ENCODE measurements around the gene BCKDK. TPM values are rescaled to one million over a fixed set of nuclear protein-coding genes. Genes with fewer than 3 reads are reported as not detected.

Gene BCKDK
- total RNA-seq, 2 donors from 2014 or later: 52.0 to 62.3 TPM

DNA sequence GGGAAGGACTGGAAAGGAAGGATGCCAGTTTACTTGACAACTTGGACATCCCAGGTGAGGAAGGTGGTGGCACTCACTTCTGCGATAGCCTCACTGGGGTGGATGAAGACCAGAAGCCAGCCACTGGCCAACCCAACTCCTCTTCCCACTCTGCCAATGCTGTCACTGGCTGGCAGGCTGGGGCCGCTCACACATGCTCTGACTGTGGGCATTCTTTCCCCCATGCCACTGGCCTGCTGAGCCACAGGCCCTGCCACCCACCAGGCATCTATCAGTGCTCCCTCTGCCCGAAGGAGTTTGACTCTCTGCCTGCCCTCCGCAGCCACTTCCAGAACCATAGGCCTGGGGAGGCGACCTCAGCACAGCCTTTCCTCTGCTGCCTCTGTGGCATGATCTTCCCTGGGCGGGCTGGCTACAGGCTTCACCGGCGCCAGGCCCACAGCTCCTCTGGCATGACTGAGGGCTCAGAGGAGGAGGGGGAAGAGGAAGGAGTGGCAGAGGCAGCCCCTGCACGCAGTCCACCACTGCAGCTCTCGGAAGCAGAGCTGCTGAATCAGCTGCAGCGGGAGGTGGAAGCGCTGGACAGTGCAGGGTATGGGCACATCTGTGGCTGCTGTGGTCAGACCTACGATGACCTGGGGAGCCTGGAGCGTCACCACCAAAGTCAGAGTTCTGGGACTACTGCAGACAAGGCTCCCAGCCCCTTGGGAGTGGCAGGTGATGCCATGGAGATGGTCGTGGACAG is 29.4 kb upstream of the BCKDK start:
- Histone ChIP-seq H3K27me3 (no peaks in the 10 kb centered on the region), H3K36me3 (peaks cover 69% of the 10 kb centered on the region), H3K4me1 (peaks cover 0 to 19% of the 10 kb centered on the region in 2 donors), H3K9me3 (no peaks in the 10 kb centered on the region), H3K4me3 (no peak overlapping the region), H3K27ac (no peak overlapping the region)
- DNase-seq (ENCODE audit: low spot score): no peak
- TF ChIP-seq, protein P1, sequence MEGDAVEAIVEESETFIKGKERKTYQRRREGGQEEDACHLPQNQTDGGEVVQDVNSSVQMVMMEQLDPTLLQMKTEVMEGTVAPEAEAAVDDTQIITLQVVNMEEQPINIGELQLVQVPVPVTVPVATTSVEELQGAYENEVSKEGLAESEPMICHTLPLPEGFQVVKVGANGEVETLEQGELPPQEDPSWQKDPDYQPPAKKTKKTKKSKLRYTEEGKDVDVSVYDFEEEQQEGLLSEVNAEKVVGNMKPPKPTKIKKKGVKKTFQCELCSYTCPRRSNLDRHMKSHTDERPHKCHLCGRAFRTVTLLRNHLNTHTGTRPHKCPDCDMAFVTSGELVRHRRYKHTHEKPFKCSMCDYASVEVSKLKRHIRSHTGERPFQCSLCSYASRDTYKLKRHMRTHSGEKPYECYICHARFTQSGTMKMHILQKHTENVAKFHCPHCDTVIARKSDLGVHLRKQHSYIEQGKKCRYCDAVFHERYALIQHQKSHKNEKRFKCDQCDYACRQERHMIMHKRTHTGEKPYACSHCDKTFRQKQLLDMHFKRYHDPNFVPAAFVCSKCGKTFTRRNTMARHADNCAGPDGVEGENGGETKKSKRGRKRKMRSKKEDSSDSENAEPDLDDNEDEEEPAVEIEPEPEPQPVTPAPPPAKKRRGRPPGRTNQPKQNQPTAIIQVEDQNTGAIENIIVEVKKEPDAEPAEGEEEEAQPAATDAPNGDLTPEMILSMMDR (IDR thresholded peaks at IDR 0.05): no peak

DNA sequence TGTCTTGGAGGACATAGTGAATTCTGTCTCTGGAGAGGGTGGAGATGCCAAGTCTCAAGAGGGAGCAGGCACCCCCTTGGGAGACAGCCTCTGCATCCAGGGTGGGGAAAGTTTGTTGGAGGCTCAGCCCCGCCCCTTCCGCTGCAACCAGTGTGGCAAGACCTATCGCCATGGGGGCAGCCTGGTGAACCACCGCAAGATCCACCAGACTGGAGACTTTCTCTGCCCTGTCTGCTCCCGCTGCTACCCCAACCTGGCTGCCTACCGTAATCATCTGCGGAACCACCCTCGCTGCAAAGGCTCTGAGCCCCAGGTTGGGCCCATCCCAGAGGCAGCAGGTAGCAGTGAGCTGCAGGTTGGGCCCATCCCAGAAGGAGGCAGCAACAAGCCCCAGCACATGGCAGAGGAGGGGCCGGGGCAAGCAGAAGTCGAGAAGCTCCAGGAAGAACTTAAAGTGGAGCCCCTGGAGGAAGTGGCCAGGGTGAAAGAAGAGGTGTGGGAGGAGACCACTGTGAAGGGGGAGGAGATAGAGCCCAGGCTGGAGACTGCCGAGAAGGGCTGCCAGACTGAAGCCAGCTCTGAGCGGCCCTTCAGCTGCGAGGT is 28.7 kb upstream of the BCKDK start:
- TF ChIP-seq, protein P1 (IDR thresholded peaks at IDR 0.05): no peak
- no peaks in the 10 kb centered on the region for H3K9me3 ChIP-seq
- peaks cover 0 to 19% of the 10 kb centered on the region in 2 donors for H3K4me1 ChIP-seq

DNA sequence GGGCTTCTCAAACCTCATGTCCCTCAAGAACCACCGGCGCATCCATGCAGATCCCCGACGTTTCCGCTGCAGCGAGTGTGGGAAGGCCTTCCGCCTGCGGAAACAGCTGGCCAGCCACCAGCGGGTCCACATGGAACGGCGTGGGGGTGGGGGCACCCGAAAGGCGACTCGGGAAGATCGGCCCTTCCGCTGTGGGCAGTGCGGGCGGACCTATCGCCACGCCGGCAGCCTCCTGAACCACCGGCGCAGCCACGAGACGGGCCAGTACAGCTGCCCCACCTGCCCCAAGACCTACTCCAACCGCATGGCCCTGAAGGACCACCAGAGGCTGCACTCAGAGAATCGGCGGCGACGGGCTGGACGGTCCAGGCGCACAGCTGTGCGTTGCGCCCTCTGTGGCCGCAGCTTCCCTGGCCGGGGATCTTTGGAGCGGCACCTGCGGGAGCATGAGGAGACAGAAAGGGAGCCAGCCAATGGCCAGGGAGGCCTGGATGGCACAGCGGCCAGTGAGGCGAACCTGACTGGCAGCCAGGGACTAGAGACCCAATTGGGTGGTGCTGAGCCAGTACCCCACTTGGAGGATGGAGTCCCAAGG is 28.1 kb upstream of the BCKDK start:
- no peak overlapping the region for H3K27ac ChIP-seq
- H3K9me3 ChIP-seq: no peaks in the 10 kb centered on the region
- peaks cover 0 to 13% of the 10 kb centered on the region in 2 donors for H3K4me1 ChIP-seq
- no peaks in the 10 kb centered on the region for H3K27me3 ChIP-seq
- DNase-seq (ENCODE audit: low spot score): no peak
- TF ChIP-seq, protein P1 (IDR thresholded peaks at IDR 0.05): no peak
- peaks cover 75% of the 10 kb centered on the region for H3K36me3 ChIP-seq
- no peak overlapping the region for H3K4me3 ChIP-seq

More for the DNA sequence above, 28.7 kb upstream of the BCKDK start:
- Histone ChIP-seq H3K27ac (no peak overlapping the region), H3K36me3 (peaks cover 75% of the 10 kb centered on the region), H3K4me3 (no peak overlapping the region), H3K27me3 (no peaks in the 10 kb centered on the region)
- DNase-seq (ENCODE audit: low spot score): no peak

DNA sequence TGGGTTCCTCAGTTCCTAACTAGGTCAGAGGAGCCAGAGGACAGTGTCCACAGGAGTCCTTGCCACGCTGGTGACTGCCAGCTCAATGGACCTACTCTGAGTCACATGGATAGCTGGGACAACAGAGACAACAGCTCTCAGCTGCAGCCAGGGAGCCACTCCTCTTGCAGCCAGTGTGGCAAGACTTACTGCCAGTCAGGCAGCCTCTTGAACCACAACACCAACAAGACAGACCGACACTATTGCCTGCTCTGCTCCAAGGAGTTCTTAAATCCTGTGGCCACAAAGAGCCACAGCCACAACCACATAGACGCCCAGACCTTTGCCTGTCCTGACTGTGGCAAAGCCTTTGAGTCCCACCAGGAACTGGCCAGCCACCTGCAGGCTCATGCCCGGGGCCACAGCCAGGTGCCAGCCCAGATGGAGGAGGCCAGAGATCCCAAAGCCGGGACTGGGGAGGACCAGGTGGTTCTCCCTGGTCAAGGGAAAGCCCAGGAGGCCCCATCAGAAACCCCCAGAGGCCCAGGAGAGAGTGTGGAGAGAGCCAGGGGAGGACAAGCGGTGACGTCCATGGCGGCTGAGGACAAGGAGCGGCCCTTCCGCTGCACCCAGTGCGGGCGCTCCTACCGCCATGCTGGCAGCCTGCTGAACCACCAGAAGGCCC is 27.3 kb upstream of the BCKDK start:
- no peaks in the 10 kb centered on the region for H3K9me3 ChIP-seq
- H3K36me3 ChIP-seq: peaks cover 75% of the 10 kb centered on the region
- no peaks in the 10 kb centered on the region for H3K27me3 ChIP-seq
- no peak overlapping the region for H3K27ac ChIP-seq
- DNase-seq (ENCODE audit: low spot score): no peak
- H3K4me1 ChIP-seq: peaks cover 0 to 7% of the 10 kb centered on the region in 2 donors
- TF ChIP-seq, protein P1 (IDR thresholded peaks at IDR 0.05): no peak
- H3K4me3 ChIP-seq: no peak overlapping the region

- no peak for DNase-seq (ENCODE audit: low spot score)
- Histone ChIP-seq H3K4me1 (peaks cover 0 to 7% of the 10 kb centered on the region in 2 donors), H3K36me3 (peaks cover 71% of the 10 kb centered on the region)
Observed at GRCh38 chr16:31081428-31082351, 26.5 kb upstream of the BCKDK start.

More at GRCh38 chr16:31081428-31082351, 26.5 kb upstream of the BCKDK start:
- TF ChIP-seq, protein P1 (IDR thresholded peaks at IDR 0.05): no peak
- no peak overlapping the region for H3K27ac ChIP-seq
- no peaks in the 10 kb centered on the region for H3K27me3 ChIP-seq
- no peaks in the 10 kb centered on the region for H3K9me3 ChIP-seq
- no peak overlapping the region for H3K4me3 ChIP-seq
